ENCODE data around the gene CTIF. TPM values are rescaled to one million over a fixed set of nuclear protein-coding genes. Genes with fewer than 3 reads are reported as not detected.
A peak's percentile ranks its signal among the peaks of the same experiment; 100 is the strongest.

CTIF gene
- total RNA-seq, 1 experiment from 2014 or later: 26.5 TPM

- H3K9me3 ChIP-seq (ENCODE audit: control insufficient read depth, insufficient read depth, low read depth, low read length): no peaks in the 10 kb centered on the region
- DNase-seq (ENCODE audit: low read depth, low spot score): no peak
- H3K27ac ChIP-seq (ENCODE audit: low read length): no peak overlapping the region
- no peaks in the 10 kb centered on the region for H3K27me3 ChIP-seq (ENCODE audit: control insufficient read depth, insufficient read depth, low read length)
- no peak for ATAC-seq
- H3K4me1 ChIP-seq (ENCODE audit: control insufficient read depth, insufficient read depth, low read length): no peaks in the 10 kb centered on the region
- intact Hi-C loops (cut with micrococcal nuclease; ENCODE audit: unreplicated experiment) (no loop called here), in situ Hi-C loops (cut with HindIII; ENCODE audit: low pct_unique_long_range_greater_than_20kb, low sequenced_read_pairs) (no loop called here)
- ChIA-PET CTCF (no interaction called here), POLR2A (no interaction called here)
- TF ChIP-seq POLR2AphosphoS5 (IDR thresholded peaks at IDR 0.05; ENCODE audit: low read depth, low read length) (no peak), CTCF (IDR thresholded peaks at IDR 0.05) (no peak), SIN3A (IDR thresholded peaks at IDR 0.05; ENCODE audit: borderline replicate concordance, insufficient read depth, low read depth, low read length) (no peak), REST (IDR thresholded peaks at IDR 0.05; ENCODE audit: insufficient read depth in 1 of 2, low read depth in 2 of 2, low read length in 1 of 2) (no peak)
- no peaks in the 10 kb centered on the region for H3K36me3 ChIP-seq (ENCODE audit: control insufficient read depth, insufficient read depth, low read length)
- H3K4me3 ChIP-seq (ENCODE audit: low read depth in 2 of 2, low read length in 2 of 2): no peak overlapping the region
- BruUV-seq (replicated peaks): no TSS peak
Observed at GRCh38 chr18:48709371-48710062, 170.7 kb downstream of the CTIF start.

GRCh38 chr18:48711651-48712486 is 173.0 kb downstream of the CTIF start:
- H3K4me1 ChIP-seq (ENCODE audit: control insufficient read depth, insufficient read depth, low read length): no peaks in the 10 kb centered on the region
- DNase-seq (ENCODE audit: low read depth, low spot score): peak; percentile 8
- no peaks in the 10 kb centered on the region for H3K9me3 ChIP-seq (ENCODE audit: control insufficient read depth, insufficient read depth, low read depth, low read length)
- no peaks in the 10 kb centered on the region for H3K36me3 ChIP-seq (ENCODE audit: control insufficient read depth, insufficient read depth, low read length)
- BruUV-seq (replicated peaks): no TSS peak
- intact Hi-C loops (cut with micrococcal nuclease; ENCODE audit: unreplicated experiment): no loop called here
- in situ Hi-C loops (cut with HindIII; ENCODE audit: low pct_unique_long_range_greater_than_20kb, low sequenced_read_pairs): no loop called here
- H3K27me3 ChIP-seq (ENCODE audit: control insufficient read depth, insufficient read depth, low read length): no peaks in the 10 kb centered on the region
- POLR2A ChIA-PET: no interaction called here
- no peak overlapping the region for H3K27ac ChIP-seq (ENCODE audit: low read length)
- CTCF ChIA-PET: no interaction called here
- H3K4me3 ChIP-seq (ENCODE audit: low read depth in 2 of 2, low read length in 2 of 2): no peak overlapping the region
- peak; percentile 76; the same call in 1 of the 2 replicates for ATAC-seq
- no peak; the same call in 1 of the 2 replicates for TF ChIP-seq CTCF (IDR thresholded peaks at IDR 0.05)
